Endothelial cell of umbilical vein (primary cell): Measurements from ENCODE around the gene PDXDC1.
"Not testable (repeated sequence)": the region's sequence is repeated elsewhere in the genome, so short reads cannot be mapped to it uniquely, and the experiment has no call there.

Experiments
- EZH2 ChIP-seq: IDR thresholded peaks from 2 replicates; pipeline ENCODE4 v1.6.1; 2012; ENCODE audit warnings: borderline replicate concordance, low read depth, mild to moderate bottlenecking, moderate library complexity, low read length, inconsistent platforms; ENCODE audit not compliant: severe bottlenecking
- POLR2AphosphoS5 ChIP-seq: IDR thresholded peaks from 2 replicates; pipeline ENCODE4 v1.6.1; 2012; ENCODE audit warnings: low read depth, mild to moderate bottlenecking, control low read depth, low read length, moderate library complexity; ENCODE audit not compliant: insufficient read depth

DNA sequence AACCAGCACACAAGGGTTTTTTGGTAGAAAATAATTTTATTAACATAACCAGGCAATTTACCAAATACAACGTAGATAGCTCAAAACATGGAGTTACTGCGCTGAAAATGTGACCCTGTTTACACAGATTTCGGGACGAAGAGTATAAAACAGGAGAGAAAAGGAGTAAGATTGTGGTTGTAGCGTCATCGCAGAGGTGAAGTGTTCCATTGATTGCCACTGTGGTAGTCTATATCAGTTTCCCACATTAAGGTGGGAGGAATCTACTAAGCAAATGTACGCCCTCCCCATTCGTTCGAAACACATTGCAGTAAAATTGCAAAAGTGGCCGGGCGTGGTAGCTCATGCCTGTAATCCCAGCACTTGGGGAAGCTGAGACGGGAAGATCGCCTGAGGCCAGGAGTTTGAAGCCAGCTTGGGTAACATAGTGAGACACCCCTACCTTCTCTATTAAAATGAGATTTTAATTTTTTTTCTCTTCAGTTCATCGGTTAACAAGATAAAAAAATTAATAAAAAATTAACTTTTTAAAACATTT, 972 bp upstream of the PDXDC1 start:
- not testable (repeated sequence) for TF ChIP-seq POLR2AphosphoS5, EZH2
